HS-5 (cell line): ENCODE results near the gene FOXE1.

Experiments used
- DNase-seq: peaks from one replicate; pipeline ENCODE4 v3.0.0-alpha.2; 2012; ENCODE audit warnings: low read depth

The FOXE1 gene

GRCh38 chr9:97848480-97849237 is 4.4 kb upstream of the FOXE1 start:
- no peak for DNase-seq

GRCh38 chr9:97849980-97850379 is 3.0 kb upstream of the FOXE1 start:
- DNase-seq: no peak

- no peak for DNase-seq
These were observed 2.1 kb upstream of the FOXE1 start for GRCh38 chr9:97850746-97851445.

GRCh38 chr9:97851446-97851883 is 1.6 kb upstream of the FOXE1 start:
- DNase-seq: no peak

- no peak for DNase-seq
These were observed 1.0 kb upstream of the FOXE1 start for GRCh38 chr9:97852001-97852398.

- no peak for DNase-seq
These were observed 499 bp upstream of the FOXE1 start for GRCh38 chr9:97852399-97853055.

GRCh38 chr9:97853844-97854695 is 1.0 kb downstream of the FOXE1 start:
- no peak for DNase-seq

- DNase-seq: no peak
These were observed 1.9 kb downstream of the FOXE1 start for GRCh38 chr9:97854696-97855485.

- DNase-seq: no peak
These were observed 2.5 kb downstream of the FOXE1 start for GRCh38 chr9:97855486-97855875.

- DNase-seq: no peak
These were observed 2.9 kb downstream of the FOXE1 start for GRCh38 chr9:97855899-97856298.

- no peak for DNase-seq
These were observed 4.0 kb downstream of the FOXE1 start for GRCh38 chr9:97856857-97857605.

GRCh38 chr9:97857606-97858392 is 4.8 kb downstream of the FOXE1 start:
- no peak for DNase-seq

GRCh38 chr9:97858393-97858713 is 5.3 kb downstream of the FOXE1 start:
- no peak for DNase-seq

- no peak for DNase-seq
These were observed 5.8 kb downstream of the FOXE1 start for GRCh38 chr9:97858826-97859225.

- no peak for DNase-seq
These were observed 6.3 kb downstream of the FOXE1 start for GRCh38 chr9:97859346-97859745.

- DNase-seq: no peak
These were observed 7.6 kb downstream of the FOXE1 start for GRCh38 chr9:97860451-97861147.

GRCh38 chr9:97861148-97861475 is 8.1 kb downstream of the FOXE1 start:
- DNase-seq: no peak

GRCh38 chr9:97863314-97863713 is 10.3 kb downstream of the FOXE1 start:
- DNase-seq: no peak

- no peak for DNase-seq
These were observed 11.4 kb downstream of the FOXE1 start for GRCh38 chr9:97864396-97864795.
